ENCODE data around the gene CPEB2.

GRCh38 chr4:15006416-15007024 is 4.2 kb downstream of the CPEB2 start:
- TF ChIP-seq KDM1A (IDR thresholded peaks at IDR 0.05; ENCODE audit: borderline replicate concordance, low read length): no peak
- no peak for TF ChIP-seq EZH2 (IDR thresholded peaks at IDR 0.05; ENCODE audit: low read depth, low read length, severe bottlenecking)
- no peak for TF ChIP-seq SIN3A (conservative IDR thresholded peaks at IDR 0.05 in 1 of 2, IDR thresholded peaks at IDR 0.05 in 1 of 2; ENCODE audit: low read depth in 1 of 2, low read length in 2 of 2)
- no peak for TF ChIP-seq CTCF (IDR thresholded peaks at IDR 0.05; ENCODE audit: control extremely low read depth in 1 of 3, insufficient read depth in 1 of 3, low read depth in 1 of 3, low read length in 3 of 3)
- TF ChIP-seq POLR2A (IDR thresholded peaks at IDR 0.05; ENCODE audit: control extremely low read depth in 1 of 2, low read depth in 2 of 2, low read length in 2 of 2): no peak
- TF ChIP-seq ZNF274 (IDR thresholded peaks at IDR 0.05; ENCODE audit: borderline replicate concordance, extremely low read depth, low read length): no peak
- no peak for TF ChIP-seq POLR2AphosphoS5 (IDR thresholded peaks at IDR 0.05; ENCODE audit: low read depth, low read length)
- TF ChIP-seq SRF (IDR thresholded peaks at IDR 0.05; ENCODE audit: low read depth, low read length): no peak
- no peak for TF ChIP-seq SP2 (IDR thresholded peaks at IDR 0.05; ENCODE audit: low read length)

Measured in H1 (cell line).